Measurements from ENCODE around the gene L3MBTL2.

- no peak for TF ChIP-seq CTCF (conservative IDR thresholded peaks at IDR 0.05; ENCODE audit: low read depth, low read length)
- TF ChIP-seq EZH2 (IDR thresholded peaks at IDR 0.05; ENCODE audit: borderline replicate concordance, low read depth, low read length, poor library complexity, severe bottlenecking), result no peak
These were observed 29.9 kb downstream of the L3MBTL2 start for GRCh38 chr22:41234815-41235695.

All from A673 (cell line).